NCI-H510A (cell line): ENCODE measurements around the gene DDX19B.
A peak's percentile ranks its signal among the peaks of the same experiment; 100 is the strongest.
"Not testable (repeated sequence)": the region's sequence is repeated elsewhere in the genome, so short reads cannot be mapped to it uniquely, and the experiment has no call there.

Source experiments
- DNase-seq: peaks from one replicate; lab custom pipeline; 2025; lab: John Stamatoyannopoulos, UW

Gene DDX19B

DNA sequence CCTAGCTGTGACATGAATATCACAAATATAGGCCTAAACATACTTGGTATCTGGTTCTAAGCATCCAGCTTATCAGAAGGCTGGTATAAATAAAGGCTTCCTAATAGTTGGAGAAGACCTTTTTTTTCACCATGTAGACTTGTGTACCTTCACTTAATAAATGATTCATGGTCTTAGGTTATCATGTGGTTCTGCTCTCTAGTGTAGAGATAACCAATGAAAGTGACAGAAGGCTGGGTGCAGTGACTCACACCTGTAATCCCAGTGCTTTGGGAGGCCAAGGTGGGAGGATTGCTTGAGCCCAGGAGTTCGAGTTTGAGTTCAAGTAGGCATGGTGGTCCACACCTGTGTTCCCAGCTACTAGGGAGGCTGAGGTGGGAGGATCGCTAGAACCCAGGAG lies 50.8 kb downstream of the DDX19B start:
- DNase-seq: no peak

DNA sequence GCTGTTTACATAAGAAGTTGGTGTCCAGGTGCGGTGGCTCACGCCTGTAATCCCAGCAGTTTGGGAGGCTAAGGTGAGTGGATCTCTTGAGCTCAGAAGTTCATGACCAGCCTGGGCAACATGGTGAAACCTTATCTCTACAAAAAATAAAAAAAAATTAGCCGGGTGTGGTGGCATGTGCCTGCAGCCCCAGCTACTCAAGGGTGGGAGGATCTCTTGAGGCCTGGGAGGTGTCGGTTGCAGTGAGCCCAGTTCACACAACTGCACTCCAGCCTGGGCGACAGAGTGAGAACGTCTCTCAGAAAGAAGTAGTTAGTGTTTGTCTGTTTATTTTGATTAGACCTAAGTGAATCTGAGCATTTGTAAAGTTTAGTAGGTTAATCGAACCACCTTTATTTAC lies 60.6 kb downstream of the DDX19B start:
- no peak for DNase-seq

DNA sequence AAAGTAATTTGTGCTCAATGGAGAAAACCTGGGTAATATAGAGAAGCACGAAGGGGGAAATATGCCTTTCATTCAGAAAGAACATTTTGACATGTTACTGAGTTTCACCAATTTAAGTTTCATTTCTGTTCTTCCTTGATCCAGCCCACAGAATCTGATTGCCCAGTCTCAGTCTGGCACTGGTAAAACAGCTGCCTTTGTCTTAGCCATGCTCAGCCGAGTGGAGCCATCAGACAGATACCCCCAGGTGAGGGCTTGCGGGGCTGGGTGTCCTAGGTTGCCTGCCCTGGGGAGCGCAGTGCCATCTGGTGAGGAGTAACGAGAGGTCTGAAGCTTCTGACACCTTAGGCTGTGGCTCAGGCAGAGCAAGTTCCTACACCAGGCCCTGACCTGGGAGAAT lies 65.4 kb downstream of the DDX19B start:
- DNase-seq: no peak

DNA sequence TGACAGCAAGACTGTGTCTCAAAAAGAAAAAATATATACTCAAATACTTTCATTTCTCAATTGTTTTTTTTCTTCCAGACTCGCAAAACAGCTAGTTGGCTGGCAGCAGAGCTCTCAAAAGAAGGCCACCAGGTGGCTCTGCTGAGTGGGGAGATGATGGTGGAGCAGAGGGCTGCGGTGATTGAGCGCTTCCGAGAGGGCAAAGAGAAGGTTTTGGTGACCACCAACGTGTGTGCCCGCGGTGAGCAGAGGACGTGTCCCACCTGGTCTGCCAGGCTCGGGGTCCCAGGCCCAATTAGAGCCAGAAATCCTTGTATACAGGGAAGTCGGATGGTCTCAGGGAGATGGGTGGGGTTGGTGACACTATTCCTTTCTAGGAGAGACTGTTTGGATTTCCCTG lies 71.2 kb downstream of the DDX19B start:
- DNase-seq: not testable (repeated sequence)

DNA sequence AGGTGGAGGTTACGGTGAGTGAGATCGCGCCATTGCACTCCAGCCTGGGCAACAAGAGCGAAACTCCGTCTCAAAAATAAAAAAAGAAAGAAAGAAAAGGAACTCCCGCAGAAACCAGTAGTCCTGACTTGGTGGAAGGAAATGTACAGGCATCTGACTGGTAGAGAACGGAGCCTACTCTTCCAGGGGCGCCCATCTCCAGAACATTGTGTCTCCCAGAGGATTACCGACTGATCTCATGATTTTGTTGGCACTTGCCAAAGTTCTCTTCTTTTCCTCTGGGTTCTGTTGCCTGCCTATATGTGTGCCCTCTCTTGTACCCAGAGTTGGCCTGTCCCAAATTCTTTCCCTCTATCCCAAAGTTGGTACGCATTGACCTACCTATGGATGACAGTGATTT lies 71.9 kb downstream of the DDX19B start:
- no peak for DNase-seq

DNA sequence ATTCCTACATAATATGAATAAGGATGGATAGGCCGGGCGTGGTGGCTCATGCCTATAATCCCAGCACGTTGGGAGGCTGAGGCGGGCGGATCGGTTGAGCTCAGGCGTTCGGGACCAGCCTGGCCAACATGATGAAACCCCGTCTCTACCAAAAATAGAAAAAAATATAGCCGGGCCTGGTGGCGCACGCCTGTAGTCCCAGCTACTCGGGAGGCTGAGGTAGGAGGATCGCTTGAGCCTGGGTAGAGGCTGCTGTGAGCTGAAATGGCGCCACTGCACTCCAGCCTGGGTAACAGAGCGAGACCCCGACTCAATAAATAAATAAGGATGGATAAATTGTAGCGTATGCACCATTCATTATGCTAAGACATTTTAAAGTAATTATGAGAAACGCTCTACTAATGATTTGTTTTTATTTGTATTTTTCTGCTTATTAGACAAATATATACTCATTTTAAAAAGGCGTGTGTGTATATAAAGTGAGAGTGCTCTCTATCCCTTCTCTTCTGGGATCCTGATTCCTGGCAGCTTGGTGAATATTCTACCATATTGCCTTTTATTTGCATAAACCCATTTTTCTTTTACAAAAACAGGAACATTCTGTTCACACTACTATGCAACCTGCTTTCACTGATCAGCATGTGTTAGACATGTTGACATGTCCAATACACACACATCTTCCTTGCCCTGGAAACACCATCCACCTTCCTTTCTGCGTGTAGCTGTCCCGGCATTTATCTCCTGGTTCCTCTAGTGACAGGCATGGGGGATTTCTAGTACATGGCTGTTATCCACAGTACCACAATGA lies 74.1 kb downstream of the DDX19B start:
- no peak for DNase-seq

DNA sequence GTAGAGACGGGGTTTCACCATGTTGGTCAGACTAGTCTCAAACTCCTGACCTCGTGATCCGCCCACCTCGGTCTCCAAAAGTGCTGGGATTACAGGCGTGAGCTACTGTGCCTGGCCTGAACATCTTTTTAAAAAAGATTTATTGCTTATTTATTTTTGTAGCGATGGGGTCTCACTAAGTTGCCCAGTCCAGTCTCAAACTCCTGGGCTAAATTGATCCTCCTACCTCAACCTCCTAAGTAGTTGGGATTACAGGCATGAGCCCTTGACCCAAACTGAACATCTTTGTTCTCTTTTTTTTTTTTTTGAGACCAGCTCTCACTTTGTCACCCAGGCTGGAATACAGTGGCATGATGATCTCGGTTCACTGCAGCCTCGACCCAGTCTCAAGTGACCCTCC lies 75.2 kb downstream of the DDX19B start:
- DNase-seq: no peak

DNA sequence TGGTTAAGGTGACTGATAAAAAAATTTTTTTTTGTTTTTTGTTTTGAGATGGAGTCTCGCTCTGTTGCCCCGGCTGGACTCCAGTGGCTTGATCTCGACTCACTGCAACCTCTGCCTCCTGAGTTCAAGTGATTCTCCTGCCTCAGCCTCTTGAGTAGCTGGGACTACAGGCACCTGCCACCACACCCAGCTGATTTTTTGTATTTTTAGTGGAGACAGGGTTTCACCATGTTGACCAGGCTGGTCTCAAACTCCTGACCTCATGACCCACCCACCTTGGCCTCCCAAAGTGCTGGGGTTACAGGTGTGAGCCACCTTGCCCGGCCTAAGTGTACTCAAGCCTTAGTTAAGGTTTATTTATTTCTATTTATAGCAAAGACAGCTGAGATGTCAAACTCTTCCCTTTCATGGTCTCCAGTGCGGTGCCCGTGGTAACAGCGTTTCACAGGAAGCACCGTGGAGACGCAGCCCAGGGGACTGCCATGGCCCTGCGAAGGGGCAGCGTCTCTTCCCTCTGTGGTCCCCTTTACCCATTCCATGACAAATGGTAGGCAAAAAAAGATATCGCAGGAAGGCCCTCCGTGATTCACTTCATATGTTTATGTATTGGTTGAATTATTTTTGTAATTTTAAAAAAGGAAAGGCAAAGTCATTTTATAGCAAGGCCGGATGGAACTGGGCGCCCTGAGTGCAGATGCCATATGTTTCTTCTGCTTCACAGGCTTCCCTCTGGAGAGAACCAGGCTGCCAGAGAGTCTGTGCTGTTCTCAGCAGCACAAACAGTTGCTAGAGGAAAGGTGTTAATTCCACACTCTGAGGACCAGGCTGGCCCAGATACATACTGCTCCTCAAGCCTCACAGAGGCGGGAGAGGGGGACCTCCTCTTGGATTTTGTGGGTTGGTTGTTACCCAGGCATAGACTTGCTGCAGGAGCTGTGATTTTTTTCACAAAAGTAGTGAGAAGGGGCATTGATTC lies 76.9 kb downstream of the DDX19B start:
- DNase-seq: no peak

DNA sequence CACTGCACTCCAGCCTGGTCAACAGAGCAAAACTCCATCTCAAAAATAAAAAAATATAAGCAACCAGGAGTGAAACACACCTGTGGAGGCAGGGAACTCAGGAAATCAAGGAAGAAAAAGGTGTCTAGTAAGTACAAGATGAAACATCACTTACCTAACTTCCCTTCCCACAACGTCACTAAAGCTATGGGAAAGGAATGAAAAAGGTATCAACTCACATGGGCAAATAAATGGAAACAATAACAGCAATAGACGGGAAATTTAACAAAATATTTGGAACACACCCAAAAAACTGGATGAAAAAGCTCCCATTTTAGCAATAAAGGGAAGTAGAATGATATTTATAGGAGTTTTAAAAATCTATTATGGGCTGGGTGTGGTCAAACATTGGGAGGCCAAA lies 78.8 kb downstream of the DDX19B start:
- no peak for DNase-seq

DNA sequence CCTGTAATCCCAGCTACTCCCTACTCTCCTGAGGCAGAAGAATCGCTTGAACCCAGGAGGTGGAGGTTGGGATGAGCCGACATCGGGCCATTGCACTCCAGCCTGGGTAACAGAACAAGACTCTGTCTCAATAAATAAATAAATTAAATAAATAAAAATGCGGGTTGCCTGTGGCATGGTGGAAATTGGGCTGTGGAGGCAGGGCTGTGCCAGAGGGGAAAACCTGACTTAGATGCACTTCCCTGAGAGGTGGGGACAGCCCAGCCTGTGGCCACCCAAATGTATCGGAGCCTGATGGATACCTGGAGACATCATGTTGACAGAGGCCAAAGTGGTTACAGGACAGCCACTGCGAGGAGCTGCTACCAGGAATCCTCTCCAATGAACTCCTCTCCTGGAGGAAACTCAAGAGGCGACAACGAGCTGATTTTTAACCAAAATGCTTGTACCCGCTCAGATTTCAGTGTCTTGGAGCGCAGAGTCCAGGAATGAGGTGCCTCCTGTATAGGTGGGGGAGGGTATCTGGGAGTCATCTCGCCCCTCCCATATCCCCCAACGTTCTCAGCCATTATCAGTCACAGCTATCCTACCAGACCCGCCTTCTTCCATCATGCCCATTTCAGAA lies 80.0 kb downstream of the DDX19B start:
- no peak for DNase-seq

DNA sequence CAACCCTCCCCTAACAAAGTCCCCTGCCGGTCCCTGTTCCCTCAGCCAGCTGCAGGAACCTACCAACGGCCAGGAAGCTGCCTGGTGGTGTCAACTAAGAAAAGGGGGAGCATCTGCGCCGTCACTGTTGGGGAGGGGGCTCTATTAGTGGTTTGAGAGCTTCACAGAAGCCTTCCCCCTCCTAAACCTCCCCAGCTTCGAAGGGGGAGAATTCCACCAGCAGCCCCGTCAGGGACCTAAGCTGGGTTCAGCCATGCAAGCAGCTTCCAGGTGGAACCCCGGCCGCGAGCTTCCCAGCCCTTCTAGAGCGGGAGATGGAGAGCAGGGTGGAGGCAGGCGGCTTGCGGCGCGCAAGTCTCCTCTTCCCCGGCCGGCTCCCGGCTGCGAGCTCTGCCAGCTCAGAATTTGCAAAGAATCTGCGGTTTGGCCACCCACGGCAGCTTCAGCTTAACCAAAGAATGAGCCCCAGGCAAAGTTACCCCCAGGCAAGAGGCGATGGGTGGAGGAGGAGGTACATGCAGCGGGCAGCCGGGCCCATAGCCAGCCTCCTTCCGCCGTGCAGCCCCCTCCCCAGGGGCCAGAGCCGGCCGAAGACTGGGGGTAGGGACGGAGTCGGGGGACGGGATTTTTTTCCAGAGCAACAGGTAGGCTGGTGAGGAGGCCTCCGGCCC lies 81.4 kb downstream of the DDX19B start:
- no peak for DNase-seq

DNA sequence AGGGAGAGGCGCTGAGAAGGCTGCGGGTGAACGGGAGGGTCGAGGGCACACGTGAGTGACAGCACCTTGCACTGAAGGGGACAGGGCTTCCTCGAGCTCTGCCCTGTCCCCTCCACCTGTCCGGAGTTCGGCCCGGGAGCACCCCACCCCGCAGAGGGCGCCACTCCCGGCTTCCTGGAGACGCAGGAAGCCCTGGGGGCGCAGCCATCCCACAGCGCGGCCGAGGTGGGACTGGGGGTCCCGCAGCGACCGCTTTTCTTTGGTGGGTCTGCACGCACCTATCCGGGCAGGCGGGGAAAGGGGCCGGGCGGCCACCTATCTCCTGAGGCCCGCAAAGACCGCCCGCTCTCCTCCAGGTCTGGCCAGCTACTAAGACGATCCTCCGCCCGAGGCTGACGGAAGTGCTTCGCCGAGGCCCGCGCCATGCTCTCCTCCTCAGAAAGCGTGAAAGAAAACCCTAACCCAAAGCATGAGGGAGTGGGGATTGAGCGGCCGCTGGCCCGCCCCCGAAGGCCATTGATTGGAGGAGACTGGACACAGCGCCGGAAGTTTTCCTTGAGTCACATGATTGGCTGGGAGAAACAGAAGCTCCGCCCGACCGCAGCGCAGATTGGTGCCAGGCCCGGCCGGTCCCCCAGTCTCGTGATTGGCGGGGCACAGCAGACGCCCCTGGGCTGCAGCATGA lies 82.1 kb downstream of the DDX19B start:
- peak; percentile 90 for DNase-seq

DNA sequence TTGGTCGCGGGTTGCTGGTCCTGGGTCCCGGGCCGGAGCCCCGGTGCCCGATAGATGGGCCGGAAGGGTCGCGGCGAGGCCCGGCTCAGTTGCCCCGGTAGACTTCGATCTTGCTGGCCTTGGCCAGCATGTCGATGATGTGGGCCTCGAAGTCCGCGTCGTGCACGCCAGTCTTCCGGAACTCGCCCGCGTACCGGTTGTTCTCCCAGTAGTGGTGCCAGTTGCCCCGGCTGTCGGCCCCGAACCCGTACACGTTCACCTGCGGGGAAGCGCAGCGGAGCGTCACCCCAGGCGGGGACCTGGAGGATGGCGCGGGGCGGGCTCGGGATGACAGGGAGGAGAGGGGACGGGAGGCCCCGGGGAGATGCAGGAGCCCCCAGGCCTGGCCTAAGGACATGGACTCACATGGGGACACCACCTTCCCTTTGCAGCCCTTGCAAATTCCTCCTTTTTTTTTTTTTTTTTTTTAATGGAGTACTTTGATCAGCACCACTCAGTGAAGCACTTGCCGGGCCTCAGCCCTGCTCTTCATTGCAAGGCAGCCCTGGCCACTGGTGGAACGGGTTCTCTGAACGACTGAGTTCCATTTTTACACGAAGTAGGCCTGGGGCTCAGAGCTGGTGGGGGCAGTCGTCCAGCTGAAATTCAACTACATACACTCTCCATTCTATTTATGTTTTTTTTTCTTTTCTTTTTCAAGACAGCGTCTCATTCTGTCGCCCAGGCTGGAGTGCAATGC lies 82.8 kb downstream of the DDX19B start:
- DNase-seq: no peak

DNA sequence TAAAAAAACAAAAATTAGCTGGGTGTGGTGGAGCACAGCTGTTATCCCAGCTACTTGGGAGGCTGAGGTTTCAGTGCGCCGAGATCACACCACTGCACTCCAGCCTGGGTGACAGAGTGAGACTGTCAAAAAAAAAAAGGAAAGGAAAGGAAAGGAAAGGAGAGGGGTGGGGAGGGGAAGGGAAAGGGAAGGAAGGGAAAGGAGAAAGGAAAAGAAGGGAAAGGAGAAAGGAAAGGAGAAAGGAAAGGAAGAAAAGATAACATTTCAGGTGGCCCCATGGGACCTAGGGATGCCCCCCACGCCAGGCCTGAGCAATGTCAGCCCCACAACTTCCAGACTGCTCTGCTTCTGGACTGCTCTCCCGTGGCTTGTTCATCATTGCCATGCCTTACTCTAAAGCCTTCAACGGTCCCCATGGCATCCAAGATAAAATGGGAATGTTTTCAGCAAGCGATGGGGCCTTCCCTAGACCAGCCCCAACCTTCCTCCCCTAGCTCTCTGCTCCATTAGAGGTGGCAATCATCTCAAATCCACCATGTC lies 84.5 kb downstream of the DDX19B start:
- DNase-seq: no peak
